ENCODE results near the gene TNFRSF4. TPM values are rescaled to one million over a fixed set of nuclear protein-coding genes. Genes with fewer than 3 reads are reported as not detected.
A peak's percentile ranks its signal among the peaks of the same experiment; 100 is the strongest.

Gene TNFRSF4
- polyA plus RNA-seq, 4 donors = 1.2 to 3.5 (median 3.1) TPM; not detected in 1

- FAIRE-seq (no peak), DNase-seq (no peak)
- WGBS, 3 donors = 85 to 86% (median 86%) methylated on average over 21 to 28 of the region's 28 CpGs
- Histone ChIP-seq H3K4me1 (ENCODE audit: control insufficient read depth in 3 of 3, insufficient read depth in 2 of 3, low read depth in 1 of 3, low read length in 2 of 3) (peaks cover 0 to 2% (median 0%) of the 10 kb centered on the region in 3 donors), H3K9me3 (ENCODE audit: control insufficient read depth in 2 of 2, insufficient read depth in 1 of 2, low read depth in 1 of 2, low read length in 1 of 2) (no peaks in the 10 kb centered on the region), H3K36me3 (ENCODE audit: control insufficient read depth in 3 of 3, insufficient read depth in 2 of 3, low read depth in 1 of 3, low read length in 3 of 3) (peaks cover under 1 to 17% (median 3%) of the 10 kb centered on the region in 3 donors), H3K27me3 (ENCODE audit: control insufficient read depth in 3 of 3, insufficient read depth in 3 of 3, low read length in 3 of 3) (peaks cover 0 to 15% (median 5%) of the 10 kb centered on the region in 3 donors), H3K4me3 (ENCODE audit: low read depth in 1 of 3, low read length in 3 of 3) (no peak overlapping the region), H3K27ac (ENCODE audit: low read depth in 1 of 3, low read length in 2 of 3) (no peak overlapping the region)
These were observed 2.2 kb downstream of the TNFRSF4 start for GRCh38 chr1:1211541-1212441.

GRCh38 chr1:1210726-1211540 is 3.0 kb downstream of the TNFRSF4 start:
- Histone ChIP-seq H3K27me3 (ENCODE audit: control insufficient read depth in 3 of 3, insufficient read depth in 3 of 3, low read length in 3 of 3) (peaks cover 0 to 24% (median 5%) of the 10 kb centered on the region in 3 donors), H3K36me3 (ENCODE audit: control insufficient read depth in 3 of 3, insufficient read depth in 2 of 3, low read depth in 1 of 3, low read length in 3 of 3) (peaks cover 0 to 8% (median 0%) of the 10 kb centered on the region in 3 donors), H3K9me3 (ENCODE audit: control insufficient read depth in 2 of 2, insufficient read depth in 1 of 2, low read depth in 1 of 2, low read length in 1 of 2) (no peaks in the 10 kb centered on the region), H3K27ac (ENCODE audit: low read depth in 1 of 3, low read length in 2 of 3) (no peak overlapping the region), H3K4me1 (ENCODE audit: control insufficient read depth in 3 of 3, insufficient read depth in 2 of 3, low read depth in 1 of 3, low read length in 2 of 3) (peaks cover 0 to 6% (median 2%) of the 10 kb centered on the region in 3 donors), H3K4me3 (ENCODE audit: low read depth in 1 of 3, low read length in 3 of 3) (no peak overlapping the region)
- FAIRE-seq (no peak), DNase-seq (no peak)
- 84 to 92% (median 86%) methylated on average over 30 to 31 of the region's 31 CpGs for WGBS, 3 donors

GRCh38 chr1:1208713-1209433 is 5.1 kb downstream of the TNFRSF4 start:
- FAIRE-seq (no peak), DNase-seq (no peak)
- 37 to 49% (median 38%) methylated on average over 33 to 38 of the region's 38 CpGs for WGBS, 3 donors
- H3K4me3 ChIP-seq (ENCODE audit: low read depth in 1 of 3, low read length in 3 of 3) = peak overlapping the region in 1 of 3 donors; percentile 15
- H3K4me1 ChIP-seq (ENCODE audit: control insufficient read depth in 3 of 3, insufficient read depth in 2 of 3, low read depth in 1 of 3, low read length in 2 of 3) = peaks cover 0 to 6% (median 5%) of the 10 kb centered on the region in 3 donors
- peaks cover 0 to 38% (median 10%) of the 10 kb centered on the region in 3 donors for H3K27me3 ChIP-seq (ENCODE audit: control insufficient read depth in 3 of 3, insufficient read depth in 3 of 3, low read length in 3 of 3)
- no peaks in the 10 kb centered on the region for H3K36me3 ChIP-seq (ENCODE audit: control insufficient read depth in 3 of 3, insufficient read depth in 2 of 3, low read depth in 1 of 3, low read length in 3 of 3)
- no peaks in the 10 kb centered on the region for H3K9me3 ChIP-seq (ENCODE audit: control insufficient read depth in 2 of 2, insufficient read depth in 1 of 2, low read depth in 1 of 2, low read length in 1 of 2)
- H3K27ac ChIP-seq (ENCODE audit: low read depth in 1 of 3, low read length in 2 of 3) = peak overlapping the region in 1 of 3 donors; percentile 82

- DNase-seq (no peak), FAIRE-seq (no peak)
- Histone ChIP-seq H3K36me3 (ENCODE audit: control insufficient read depth in 3 of 3, insufficient read depth in 2 of 3, low read depth in 1 of 3, low read length in 3 of 3) (no peaks in the 10 kb centered on the region), H3K9me3 (ENCODE audit: control insufficient read depth in 2 of 2, insufficient read depth in 1 of 2, low read depth in 1 of 2, low read length in 1 of 2) (no peaks in the 10 kb centered on the region), H3K4me3 (ENCODE audit: low read depth in 1 of 3, low read length in 3 of 3) (no peak overlapping the region), H3K27ac (ENCODE audit: low read depth in 1 of 3, low read length in 2 of 3) (no peak overlapping the region), H3K27me3 (ENCODE audit: control insufficient read depth in 3 of 3, insufficient read depth in 3 of 3, low read length in 3 of 3) (peaks cover 0 to 49% (median 14%) of the 10 kb centered on the region in 3 donors), H3K4me1 (ENCODE audit: control insufficient read depth in 3 of 3, insufficient read depth in 2 of 3, low read depth in 1 of 3, low read length in 2 of 3) (peaks cover 0 to 6% (median 5%) of the 10 kb centered on the region in 3 donors)
- WGBS, 3 donors = 48 to 66% (median 56%) methylated on average over 11 of the region's 11 CpGs
These were observed 6.4 kb downstream of the TNFRSF4 start for GRCh38 chr1:1207571-1207892.

- Histone ChIP-seq H3K4me3 (ENCODE audit: low read depth in 1 of 3, low read length in 3 of 3) (no peak overlapping the region), H3K4me1 (ENCODE audit: control insufficient read depth in 3 of 3, insufficient read depth in 2 of 3, low read depth in 1 of 3, low read length in 2 of 3) (peaks cover 0 to 6% (median 5%) of the 10 kb centered on the region in 3 donors), H3K27ac (ENCODE audit: low read depth in 1 of 3, low read length in 2 of 3) (no peak overlapping the region), H3K36me3 (ENCODE audit: control insufficient read depth in 3 of 3, insufficient read depth in 2 of 3, low read depth in 1 of 3, low read length in 3 of 3) (no peaks in the 10 kb centered on the region), H3K27me3 (ENCODE audit: control insufficient read depth in 3 of 3, insufficient read depth in 3 of 3, low read length in 3 of 3) (peaks cover 0 to 49% (median 14%) of the 10 kb centered on the region in 3 donors), H3K9me3 (ENCODE audit: control insufficient read depth in 2 of 2, insufficient read depth in 1 of 2, low read depth in 1 of 2, low read length in 1 of 2) (no peaks in the 10 kb centered on the region)
- DNase-seq = no peak
- WGBS, 3 donors = 41 to 54% (median 44%) methylated on average over 18 to 19 of the region's 19 CpGs
- no peak for FAIRE-seq
These were observed 6.9 kb downstream of the TNFRSF4 start for GRCh38 chr1:1206966-1207531.

- Histone ChIP-seq H3K4me1 (ENCODE audit: control insufficient read depth in 3 of 3, insufficient read depth in 2 of 3, low read depth in 1 of 3, low read length in 2 of 3) (peaks cover 0 to 6% (median 5%) of the 10 kb centered on the region in 3 donors), H3K27ac (ENCODE audit: low read depth in 1 of 3, low read length in 2 of 3) (peak within 1 kb of the TSS in 1 of 3 donors; percentile 2), H3K9me3 (ENCODE audit: control insufficient read depth in 2 of 2, insufficient read depth in 1 of 2, low read depth in 1 of 2, low read length in 1 of 2) (no peaks in the 10 kb centered on the region), H3K36me3 (ENCODE audit: control insufficient read depth in 3 of 3, insufficient read depth in 2 of 3, low read depth in 1 of 3, low read length in 3 of 3) (no peaks in the 10 kb centered on the region), H3K4me3 (ENCODE audit: low read depth in 1 of 3, low read length in 3 of 3) (peak within 1 kb of the TSS in 2 of 3 donors; percentile 13 to 14), H3K27me3 (ENCODE audit: control insufficient read depth in 3 of 3, insufficient read depth in 3 of 3, low read length in 3 of 3) (peaks cover 0 to 52% (median 14%) of the 10 kb centered on the region in 3 donors)
- 1 to 5% (median 2%) methylated on average over 46 to 49 of the region's 49 CpGs for WGBS, 3 donors
- FAIRE-seq = no peak
- DNase-seq = peak in 1 of 2 donors; percentile 39
These were observed 7.5 kb downstream of the TNFRSF4 start, which contains the start of gene TNFRSF18 for GRCh38 chr1:1206376-1206965. TNFRSF18 (minus strand) TSS chr1:1206592; CDS start chr1:1206571, 21 bp downstream.

GRCh38 chr1:1205769-1206375 is 8.1 kb downstream of the TNFRSF4 start:
- H3K27ac ChIP-seq (ENCODE audit: low read depth in 1 of 3, low read length in 2 of 3) = peak overlapping the region in 1 of 3 donors; percentile 2
- peak overlapping the region in 1 of 3 donors; percentile 14 for H3K4me3 ChIP-seq (ENCODE audit: low read depth in 1 of 3, low read length in 3 of 3)
- H3K9me3 ChIP-seq (ENCODE audit: control insufficient read depth in 2 of 2, insufficient read depth in 1 of 2, low read depth in 1 of 2, low read length in 1 of 2) = no peaks in the 10 kb centered on the region
- 22 to 28% (median 25%) methylated on average over 26 to 31 of the region's 31 CpGs for WGBS, 3 donors
- peaks cover 0 to 53% (median 14%) of the 10 kb centered on the region in 3 donors for H3K27me3 ChIP-seq (ENCODE audit: control insufficient read depth in 3 of 3, insufficient read depth in 3 of 3, low read length in 3 of 3)
- H3K36me3 ChIP-seq (ENCODE audit: control insufficient read depth in 3 of 3, insufficient read depth in 2 of 3, low read depth in 1 of 3, low read length in 3 of 3) = no peaks in the 10 kb centered on the region
- FAIRE-seq (no peak), DNase-seq (no peak)
- H3K4me1 ChIP-seq (ENCODE audit: control insufficient read depth in 3 of 3, insufficient read depth in 2 of 3, low read depth in 1 of 3, low read length in 2 of 3) = peaks cover 0 to 6% (median 5%) of the 10 kb centered on the region in 3 donors
